ENCODE measurements around the gene GPC5. TPM values are rescaled to one million over a fixed set of nuclear protein-coding genes. Genes with fewer than 3 reads are reported as not detected.

GPC5 gene
- total RNA-seq, 1 experiment from 2014 or later, result 0.15 TPM

DNA sequence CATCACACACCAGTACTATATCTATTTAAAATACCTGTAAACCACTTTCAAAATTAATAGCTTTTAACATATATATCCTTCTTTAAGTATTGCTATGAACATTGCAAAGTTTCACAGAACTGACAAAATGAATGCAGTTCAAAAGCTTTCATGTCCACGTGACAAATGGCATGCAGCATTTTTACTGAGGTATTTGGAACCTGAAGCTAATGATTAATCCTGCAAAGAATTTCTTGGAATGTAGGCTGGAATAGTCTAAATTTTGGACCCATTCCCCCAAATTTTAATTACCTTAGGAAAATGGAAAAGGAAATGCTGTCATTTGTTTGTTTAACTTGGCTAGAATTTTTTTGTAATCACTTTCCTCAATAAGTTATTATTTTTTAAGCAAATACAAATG lies 1404.4 kb downstream of the GPC5 start:
- H4K8ac ChIP-seq (replicated peaks; ENCODE audit: insufficient read length, low read depth, low read length), result no peak overlapping the region
- no peak overlapping the region for H3K27ac ChIP-seq (ENCODE audit: insufficient read length, low read depth, low read length)
- no peak overlapping the region for H3T11ph ChIP-seq (ENCODE audit: low read length)
- TF ChIP-seq, protein P1, sequence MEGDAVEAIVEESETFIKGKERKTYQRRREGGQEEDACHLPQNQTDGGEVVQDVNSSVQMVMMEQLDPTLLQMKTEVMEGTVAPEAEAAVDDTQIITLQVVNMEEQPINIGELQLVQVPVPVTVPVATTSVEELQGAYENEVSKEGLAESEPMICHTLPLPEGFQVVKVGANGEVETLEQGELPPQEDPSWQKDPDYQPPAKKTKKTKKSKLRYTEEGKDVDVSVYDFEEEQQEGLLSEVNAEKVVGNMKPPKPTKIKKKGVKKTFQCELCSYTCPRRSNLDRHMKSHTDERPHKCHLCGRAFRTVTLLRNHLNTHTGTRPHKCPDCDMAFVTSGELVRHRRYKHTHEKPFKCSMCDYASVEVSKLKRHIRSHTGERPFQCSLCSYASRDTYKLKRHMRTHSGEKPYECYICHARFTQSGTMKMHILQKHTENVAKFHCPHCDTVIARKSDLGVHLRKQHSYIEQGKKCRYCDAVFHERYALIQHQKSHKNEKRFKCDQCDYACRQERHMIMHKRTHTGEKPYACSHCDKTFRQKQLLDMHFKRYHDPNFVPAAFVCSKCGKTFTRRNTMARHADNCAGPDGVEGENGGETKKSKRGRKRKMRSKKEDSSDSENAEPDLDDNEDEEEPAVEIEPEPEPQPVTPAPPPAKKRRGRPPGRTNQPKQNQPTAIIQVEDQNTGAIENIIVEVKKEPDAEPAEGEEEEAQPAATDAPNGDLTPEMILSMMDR (conservative IDR thresholded peaks at IDR 0.05), result no peak
- H3K9ac ChIP-seq (ENCODE audit: extremely low read depth, insufficient read length, low read length), result no peak overlapping the region
- no peak overlapping the region for H2AFZ ChIP-seq (ENCODE audit: low read length)
- no peaks in the 10 kb centered on the region for H4K20me1 ChIP-seq (ENCODE audit: control insufficient read depth, insufficient read depth, insufficient read length)
- H2AK5ac ChIP-seq (ENCODE audit: insufficient read length, low read length), result no peak overlapping the region
- no peak overlapping the region for H3K23ac ChIP-seq (ENCODE audit: insufficient read length, low read depth, low read length)
- no peak overlapping the region for H2BK5ac ChIP-seq (ENCODE audit: insufficient read length, low read length)
- no peak overlapping the region for H3K27ac Mint-ChIP-seq
- H3K9me3 Mint-ChIP-seq, result no peaks in the 10 kb centered on the region
- no peak overlapping the region for H3K56ac ChIP-seq (ENCODE audit: insufficient read length, low read depth, low read length)
- no peak overlapping the region for H3K4me3 Mint-ChIP-seq
- H3K27me3 Mint-ChIP-seq (ENCODE audit: low read depth), result no peaks in the 10 kb centered on the region
- H2BK20ac ChIP-seq (ENCODE audit: low read depth, low read length, poor library complexity, severe bottlenecking), result no peak overlapping the region
- no peak overlapping the region for H4K91ac ChIP-seq (ENCODE audit: insufficient read length, low read depth, low read length)
- H3K23me2 ChIP-seq (ENCODE audit: insufficient read length, low read depth, low read length, poor library complexity, severe bottlenecking), result no peaks in the 10 kb centered on the region
- H3K36me3 Mint-ChIP-seq (ENCODE audit: insufficient read depth in 1 of 3, low read depth in 3 of 3), result no peaks in the 10 kb centered on the region
- no peak overlapping the region for H3K14ac ChIP-seq (ENCODE audit: insufficient read depth, low read length)
- no peak overlapping the region for H3K4ac ChIP-seq (ENCODE audit: low read depth, low read length)
- H2BK12ac ChIP-seq (ENCODE audit: insufficient read length, low read depth, low read length), result no peak overlapping the region
- no peaks in the 10 kb centered on the region for H3K4me1 Mint-ChIP-seq
- no peak for DNase-seq
- no peaks in the 10 kb centered on the region for H3K27me3 ChIP-seq (ENCODE audit: insufficient read depth, low read length)
- no peak overlapping the region for H3K4me2 ChIP-seq (ENCODE audit: insufficient read depth, insufficient read length, low read length)
- H3K79me1 ChIP-seq (ENCODE audit: insufficient read depth, low read depth, low read length, poor library complexity, severe bottlenecking), result no peaks in the 10 kb centered on the region
- no CpG with 5 or more reads among the region's 1 CpG for WGBS (ENCODE audit: extremely low coverage, insufficient read length, low lambda C conversion rate)
- no peak overlapping the region for H2BK120ac ChIP-seq (ENCODE audit: low read depth, low read length, poor library complexity, severe bottlenecking)
- H3K4me1 ChIP-seq (ENCODE audit: insufficient read depth, low read length), result no peaks in the 10 kb centered on the region
- no peaks in the 10 kb centered on the region for H3K79me2 ChIP-seq (ENCODE audit: insufficient read depth, low read length)
- H3K18ac ChIP-seq (ENCODE audit: insufficient read length, low read depth, low read length), result no peak overlapping the region
- H4K5ac ChIP-seq (ENCODE audit: insufficient read length, low read depth, low read length), result no peak overlapping the region
- H3K9me3 ChIP-seq (ENCODE audit: control insufficient read depth, low read depth, low read length), result no peaks in the 10 kb centered on the region
- no peak overlapping the region for H2BK15ac ChIP-seq (ENCODE audit: low read depth, low read length)

Measured in H9 (cell line).